ENCODE data around the gene G6PC1.
"Not testable (repeated sequence)": the region's sequence is repeated elsewhere in the genome, so short reads cannot be mapped to it uniquely, and the experiment has no call there.

Gene G6PC1

DNA sequence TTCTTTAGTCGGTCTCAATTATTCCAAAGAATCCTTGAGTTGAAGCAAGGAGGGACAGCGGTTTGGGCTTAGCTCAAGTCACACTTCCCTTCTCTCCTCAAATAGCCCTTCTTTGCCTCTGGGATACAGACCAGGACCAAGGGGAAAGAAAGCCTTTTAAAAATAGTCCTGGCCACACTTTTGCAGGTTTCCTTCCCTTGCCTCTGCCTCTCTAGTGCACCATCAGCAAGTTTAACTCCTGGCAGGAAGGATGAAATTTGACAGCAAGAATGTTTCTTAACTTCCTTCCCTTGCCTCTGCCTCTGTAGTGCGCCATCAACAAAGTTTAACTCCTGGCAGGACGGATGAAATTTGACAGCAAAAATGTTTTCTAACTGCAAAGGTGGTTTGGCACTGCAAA lies 7.2 kb upstream of the G6PC1 start:
- no peak for DNase-seq (ENCODE audit: extremely low spot score)
- ChIA-PET CTCF (interaction anchor here (1.3 kb wide), 1 partner anchor 27 kb away, joined by 3 read pairs; no protein-coding TSS in a partner anchor), POLR2A (no interaction called here)

DNA sequence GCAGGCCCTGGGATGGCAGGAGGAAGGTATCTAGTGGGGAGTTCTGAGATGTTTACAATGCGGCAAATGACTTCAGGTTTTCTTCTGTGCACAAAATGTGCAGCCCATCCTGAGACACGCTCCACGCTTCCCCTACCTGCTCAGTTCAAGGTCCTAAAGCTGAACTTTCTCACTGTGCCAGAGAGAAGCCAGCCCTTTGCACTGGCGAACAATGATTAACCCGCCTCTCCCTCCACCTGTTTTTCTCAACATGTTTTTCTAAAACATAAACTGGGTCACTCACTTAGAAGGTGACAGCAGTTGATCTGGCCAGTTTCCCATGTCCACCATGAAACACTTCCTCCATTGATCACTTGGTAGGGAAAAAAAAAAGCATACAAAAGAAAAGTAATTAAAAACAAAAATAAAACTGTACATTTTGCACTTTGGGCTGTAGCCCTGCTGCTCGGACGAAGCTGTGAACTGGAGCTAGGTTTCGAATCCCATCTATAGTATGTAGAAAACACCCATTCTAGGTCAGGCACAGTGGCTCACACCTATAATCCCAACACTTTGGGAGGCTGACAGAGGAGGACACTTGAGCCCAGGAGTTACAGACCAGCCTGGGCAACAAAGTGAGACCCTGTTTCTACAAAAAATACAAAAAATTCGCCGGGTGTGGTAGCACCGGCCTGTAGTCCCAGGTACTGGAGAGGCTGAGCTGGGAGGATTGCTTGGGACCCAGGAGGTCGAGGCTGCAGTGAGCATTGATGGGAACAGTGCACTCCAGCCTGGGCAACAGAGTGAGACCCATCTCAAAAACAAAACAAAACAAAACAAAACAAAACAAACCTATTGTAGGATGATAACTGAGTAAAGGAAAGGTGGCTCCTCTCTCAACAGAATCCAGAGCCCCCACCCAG lies 6.1 kb upstream of the G6PC1 start:
- ChIA-PET POLR2A (interaction anchor here (0.7 kb wide), 1 partner anchor 70 kb away, joined by 3 read pairs; no protein-coding TSS in a partner anchor), CTCF (interaction anchor here (1.3 kb wide), 1 partner anchor 26 kb away, joined by 3 read pairs; no protein-coding TSS in a partner anchor)
- DNase-seq (ENCODE audit: extremely low spot score), result no peak
- TF ChIP-seq TARDBP (IDR thresholded peaks at IDR 0.05) (no peak), HDGF (IDR thresholded peaks at IDR 0.05; ENCODE audit: borderline replicate concordance) (no peak), CTBP1 (IDR thresholded peaks at IDR 0.05; ENCODE audit: borderline replicate concordance) (no peak), SUZ12 (IDR thresholded peaks at IDR 0.05) (no peak), SP1 (IDR thresholded peaks at IDR 0.05) (no peak), FOXK2 (IDR thresholded peaks at IDR 0.05) (no peak), BHLHE40 (IDR thresholded peaks at IDR 0.05; ENCODE audit: borderline replicate concordance) (no peak), FOXA1 (IDR thresholded peaks at IDR 0.05) (no peak), FOXM1 (IDR thresholded peaks at IDR 0.05; ENCODE audit: borderline replicate concordance) (no peak)

More for the DNA sequence above, 7.2 kb upstream of the G6PC1 start:
- no peak for TF ChIP-seq L3MBTL2 (conservative IDR thresholded peaks at IDR 0.05)
- no peak for TF ChIP-seq NFRKB (IDR thresholded peaks at IDR 0.05)
- TF ChIP-seq SUZ12 (IDR thresholded peaks at IDR 0.05), result no peak
- TF ChIP-seq FOXM1 (IDR thresholded peaks at IDR 0.05; ENCODE audit: borderline replicate concordance), result no peak
- TF ChIP-seq ZNF384 (IDR thresholded peaks at IDR 0.05), result no peak
- TF ChIP-seq TARDBP (IDR thresholded peaks at IDR 0.05), result no peak
- TF ChIP-seq CTBP1 (IDR thresholded peaks at IDR 0.05; ENCODE audit: borderline replicate concordance), result no peak
- no peak for TF ChIP-seq ELF4 (IDR thresholded peaks at IDR 0.05)
- TF ChIP-seq ARNT (IDR thresholded peaks at IDR 0.05), result no peak
- no peak for TF ChIP-seq HDGF (IDR thresholded peaks at IDR 0.05; ENCODE audit: borderline replicate concordance)
- TF ChIP-seq FOXK2 (IDR thresholded peaks at IDR 0.05), result no peak
- no peak for TF ChIP-seq SP1 (IDR thresholded peaks at IDR 0.05)
- TF ChIP-seq, protein P1, sequence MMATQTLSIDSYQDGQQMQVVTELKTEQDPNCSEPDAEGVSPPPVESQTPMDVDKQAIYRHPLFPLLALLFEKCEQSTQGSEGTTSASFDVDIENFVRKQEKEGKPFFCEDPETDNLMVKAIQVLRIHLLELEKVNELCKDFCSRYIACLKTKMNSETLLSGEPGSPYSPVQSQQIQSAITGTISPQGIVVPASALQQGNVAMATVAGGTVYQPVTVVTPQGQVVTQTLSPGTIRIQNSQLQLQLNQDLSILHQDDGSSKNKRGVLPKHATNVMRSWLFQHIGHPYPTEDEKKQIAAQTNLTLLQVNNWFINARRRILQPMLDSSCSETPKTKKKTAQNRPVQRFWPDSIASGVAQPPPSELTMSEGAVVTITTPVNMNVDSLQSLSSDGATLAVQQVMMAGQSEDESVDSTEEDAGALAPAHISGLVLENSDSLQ (IDR thresholded peaks at IDR 0.05), result no peak
- TF ChIP-seq BHLHE40 (IDR thresholded peaks at IDR 0.05; ENCODE audit: borderline replicate concordance), result no peak
- no peak for TF ChIP-seq FOXA1 (IDR thresholded peaks at IDR 0.05)
- TF ChIP-seq LEF1 (IDR thresholded peaks at IDR 0.05; ENCODE audit: borderline replicate concordance), result no peak

DNA sequence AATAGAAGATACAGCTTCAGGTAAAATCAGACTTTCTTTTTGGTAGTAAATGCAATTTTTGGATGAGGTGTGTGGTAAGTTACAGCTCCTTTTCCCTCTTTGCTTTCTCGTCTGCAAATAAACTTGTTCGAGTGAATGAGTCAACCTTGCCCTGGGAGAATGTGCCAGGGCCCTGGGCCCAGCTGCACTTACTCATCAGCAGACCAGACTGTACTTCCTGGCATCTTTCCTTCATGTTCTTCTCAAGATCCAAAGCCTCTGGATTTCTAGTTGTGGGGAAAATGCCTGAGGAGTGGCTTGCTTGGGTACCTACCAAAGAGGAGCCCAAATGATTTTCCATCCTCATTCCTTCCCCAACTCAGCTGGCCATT lies 5.4 kb upstream of the G6PC1 start:
- POLR2A ChIA-PET, result no interaction called here
- DNase-seq (ENCODE audit: extremely low spot score), result no peak
- TF ChIP-seq ELF4 (IDR thresholded peaks at IDR 0.05) (no peak), ARNT (IDR thresholded peaks at IDR 0.05) (no peak), FOXK2 (IDR thresholded peaks at IDR 0.05) (no peak), ZNF384 (IDR thresholded peaks at IDR 0.05) (no peak), HDGF (IDR thresholded peaks at IDR 0.05; ENCODE audit: borderline replicate concordance) (no peak), L3MBTL2 (conservative IDR thresholded peaks at IDR 0.05) (no peak), CTBP1 (IDR thresholded peaks at IDR 0.05; ENCODE audit: borderline replicate concordance) (no peak)
- TF ChIP-seq, protein P1 (IDR thresholded peaks at IDR 0.05), result no peak
- CTCF ChIA-PET, result no interaction called here

DNA sequence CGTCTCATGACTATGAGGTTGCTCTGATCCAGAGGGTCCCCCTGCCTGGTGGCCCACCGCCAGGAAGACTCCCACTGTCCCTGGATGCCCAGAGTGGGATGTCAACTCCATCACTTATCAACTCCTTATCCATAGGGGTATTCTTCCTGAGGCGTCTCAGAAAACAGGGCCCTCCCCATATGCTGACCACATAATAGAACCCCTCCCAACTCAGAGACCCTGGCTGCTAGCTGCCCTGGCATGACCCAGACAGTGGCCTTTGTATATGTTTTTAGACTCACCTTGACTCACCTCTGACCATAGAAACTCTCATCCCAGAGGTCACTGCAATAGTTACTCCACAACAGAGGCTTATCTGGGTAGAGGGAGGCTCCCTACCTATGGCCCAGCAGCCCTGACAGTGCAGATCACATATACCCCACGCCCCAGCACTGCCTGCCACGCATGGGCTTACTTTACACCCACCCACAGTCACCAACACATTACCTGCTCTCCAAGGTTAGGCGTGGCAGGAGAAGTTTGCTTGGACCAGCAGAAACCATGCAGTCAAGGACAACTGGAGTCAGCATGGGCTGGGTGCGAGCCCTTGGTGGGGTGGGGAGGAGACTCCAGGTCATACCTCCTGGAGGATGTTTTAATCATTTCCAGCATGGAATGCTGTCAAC lies 2.3 kb upstream of the G6PC1 start:
- no peak for TF ChIP-seq NFRKB (IDR thresholded peaks at IDR 0.05)
- TF ChIP-seq FOXK2 (IDR thresholded peaks at IDR 0.05), result no peak
- no peak for TF ChIP-seq ARNT (IDR thresholded peaks at IDR 0.05)
- TF ChIP-seq, protein P1 (IDR thresholded peaks at IDR 0.05), result no peak
- no peak for TF ChIP-seq ELF4 (IDR thresholded peaks at IDR 0.05)
- no peak for TF ChIP-seq LEF1 (IDR thresholded peaks at IDR 0.05; ENCODE audit: borderline replicate concordance)
- TF ChIP-seq SP1 (IDR thresholded peaks at IDR 0.05), result no peak
- TF ChIP-seq ZNF384 (IDR thresholded peaks at IDR 0.05), result no peak
- no peak for TF ChIP-seq FOXM1 (IDR thresholded peaks at IDR 0.05; ENCODE audit: borderline replicate concordance)
- no peak for TF ChIP-seq FOXA1 (IDR thresholded peaks at IDR 0.05)
- no peak for TF ChIP-seq HDGF (IDR thresholded peaks at IDR 0.05; ENCODE audit: borderline replicate concordance)
- no peak for TF ChIP-seq CTBP1 (IDR thresholded peaks at IDR 0.05; ENCODE audit: borderline replicate concordance)
- TF ChIP-seq SUZ12 (IDR thresholded peaks at IDR 0.05), result no peak
- no peak for TF ChIP-seq L3MBTL2 (conservative IDR thresholded peaks at IDR 0.05)
- TF ChIP-seq TARDBP (IDR thresholded peaks at IDR 0.05), result no peak
- no peak for TF ChIP-seq BHLHE40 (IDR thresholded peaks at IDR 0.05; ENCODE audit: borderline replicate concordance)
- ChIA-PET POLR2A (no interaction called here), CTCF (no interaction called here)
- no peak for DNase-seq (ENCODE audit: extremely low spot score)

DNA sequence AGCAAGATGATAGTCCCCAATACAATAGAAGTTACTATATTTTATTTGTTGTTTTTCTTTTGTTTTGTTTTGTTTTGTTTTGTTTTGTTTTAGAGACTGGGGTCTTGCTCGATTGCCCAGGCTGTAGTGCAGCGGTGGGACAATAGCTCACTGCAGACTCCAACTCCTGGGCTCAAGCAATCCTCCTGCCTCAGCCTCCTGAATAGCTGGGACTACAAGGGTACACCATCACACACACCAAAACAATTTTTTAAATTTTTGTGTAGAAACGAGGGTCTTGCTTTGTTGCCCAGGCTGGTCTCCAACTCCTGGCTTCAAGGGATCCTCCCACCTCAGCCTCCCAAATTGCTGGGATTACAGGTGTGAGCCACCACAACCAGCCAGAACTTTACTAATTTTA lies 618 bp upstream of the G6PC1 start:
- POLR2A ChIA-PET; DNase-seq (ENCODE audit: extremely low spot score): not testable (repeated sequence)
- CTCF ChIA-PET, result interaction anchor here (0.7 kb wide), 1 partner anchor 17 kb away, joined by 4 read pairs; no protein-coding TSS in a partner anchor

Data from HEK293T (cell line).